Astrocyte (in vitro differentiated cells and primary cell): ENCODE results near the gene ARMC12. TPM values are rescaled to one million over a fixed set of nuclear protein-coding genes. Genes with fewer than 3 reads are reported as not detected.

Experiments
- DNase-seq: peaks from one replicate; pipeline ENCODE4 v3.0.0-alpha.2; 2010; ENCODE audit warnings: low read depth
- FAIRE-seq: peaks from 2 replicates; lab custom pipeline; 2011; peaks lifted over from hg19 to GRCh38; lab: Jason Lieb, UNC
- H2AFZ ChIP-seq: 2 replicates; pipeline ENCODE4 v1.6.0; 2012; ENCODE audit warnings: low read depth, low read length, inconsistent platforms
- H3K27ac ChIP-seq: 2 replicates; pipeline ENCODE4 v1.5.1; 2011; ENCODE audit warnings: low read depth, low read length, inconsistent platforms
- H3K27me3 ChIP-seq: 2 replicates; pipeline ENCODE4 v1.6.0; 2011; ENCODE audit warnings: low read length, inconsistent platforms; ENCODE audit not compliant: insufficient read depth
- H3K36me3 ChIP-seq: 2 replicates; pipeline ENCODE4 v1.5.1; 2011; ENCODE audit warnings: low read length, inconsistent platforms; ENCODE audit not compliant: insufficient read depth
- H3K4me1 ChIP-seq: 2 replicates; pipeline ENCODE4 v1.5.1; 2011; ENCODE audit warnings: low read length, inconsistent platforms; ENCODE audit not compliant: insufficient read depth
- H3K4me2 ChIP-seq: 2 replicates; pipeline ENCODE4 v1.6.0; 2012; ENCODE audit warnings: low read length, inconsistent platforms
- H3K4me3 ChIP-seq: 2 replicates; pipeline ENCODE4 v1.5.1; 2011; ENCODE audit warnings: low read depth, mild to moderate bottlenecking, low read length, inconsistent platforms; ENCODE audit not compliant: insufficient read depth
- H3K79me2 ChIP-seq: 2 replicates; pipeline ENCODE4 v1.6.0; 2012; ENCODE audit warnings: mild to moderate bottlenecking, low read length, inconsistent platforms; ENCODE audit not compliant: insufficient read depth
- H3K9ac ChIP-seq: 2 replicates; pipeline ENCODE4 v1.6.0; 2012; ENCODE audit warnings: mild to moderate bottlenecking, low read length, inconsistent platforms
- H3K9me3 ChIP-seq: 2 replicates; pipeline ENCODE4 v1.5.1; 2012; ENCODE audit warnings: low read depth, mild to moderate bottlenecking, low read length, inconsistent platforms; ENCODE audit not compliant: insufficient read depth
- H4K20me1 ChIP-seq: 2 replicates; pipeline ENCODE4 v1.6.0; 2012; ENCODE audit warnings: low read length, inconsistent platforms; ENCODE audit not compliant: insufficient read depth
- H3K27ac Mint-ChIP-seq: one replicate; pipeline ENCODE4 v1.8.0; 2021; ENCODE audit warnings: mild to moderate bottlenecking, mixed read lengths; ENCODE audit not compliant: unreplicated experiment
- H3K27me3 Mint-ChIP-seq: one replicate; pipeline ENCODE4 v1.8.0; 2021; ENCODE audit warnings: low read depth, mixed read lengths; ENCODE audit not compliant: unreplicated experiment
- H3K36me3 Mint-ChIP-seq: one replicate; pipeline ENCODE4 v1.8.0; 2021; ENCODE audit warnings: low read depth, mixed read lengths; ENCODE audit not compliant: unreplicated experiment
- H3K4me1 Mint-ChIP-seq: one replicate; pipeline ENCODE4 v1.8.0; 2021; ENCODE audit warnings: low read depth, mixed read lengths; ENCODE audit not compliant: unreplicated experiment
- H3K4me3 Mint-ChIP-seq: one replicate; pipeline ENCODE4 v1.8.0; 2021; ENCODE audit warnings: mild to moderate bottlenecking, moderate library complexity, mixed read lengths; ENCODE audit not compliant: unreplicated experiment
- H3K9me3 Mint-ChIP-seq: one replicate; pipeline ENCODE4 v1.8.0; 2021; ENCODE audit warnings: mild to moderate bottlenecking, mixed read lengths; ENCODE audit not compliant: unreplicated experiment
- EZH2 ChIP-seq: IDR thresholded peaks from 2 replicates; pipeline ENCODE4 v1.6.1; 2012; ENCODE audit warnings: mild to moderate bottlenecking, low read length, inconsistent platforms; ENCODE audit not compliant: insufficient read depth
- total RNA-seq: library from RNA; stranded (reverse); gene quantifications from 2 replicates; pipeline ENCODE4 v1.2.1, GENCODE V29; 2021
- TF ChIP-seq, protein P1 (sequence below): IDR thresholded peaks from 2 replicates; pipeline ENCODE4 v1.5.1; 2011; ENCODE audit warnings: low read depth, mild to moderate bottlenecking, inconsistent platforms, low read length, moderate library complexity; ENCODE audit not compliant: insufficient read depth

Gene ARMC12
- total RNA-seq, 1 donor from 2014 or later: 0.25 TPM

DNA sequence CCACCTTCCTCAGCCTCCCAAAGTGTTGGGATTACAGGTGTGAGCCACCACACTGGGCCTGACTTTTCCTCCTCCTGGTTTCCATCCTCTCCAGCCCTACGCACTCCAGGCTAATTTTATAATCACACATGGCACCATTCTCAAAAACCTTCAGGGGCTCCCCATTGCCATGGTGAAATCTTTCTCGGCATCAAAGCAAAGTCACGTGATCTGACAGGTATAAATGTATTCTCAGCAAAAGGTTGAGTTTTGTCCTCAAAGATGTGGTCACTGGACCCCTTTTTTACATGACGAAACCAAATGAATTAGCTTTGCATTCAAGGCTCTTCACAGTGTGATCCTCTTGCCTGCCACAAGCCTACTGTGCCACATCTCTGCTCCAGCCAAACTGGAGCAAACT, 15.5 kb downstream of the ARMC12 start:
- Histone ChIP-seq H3K27ac (no peak overlapping the region), H3K79me2 (no peaks in the 10 kb centered on the region), H3K4me1 (no peaks in the 10 kb centered on the region), H3K27me3 (peaks cover 3% of the 10 kb centered on the region), H3K4me2 (no peak overlapping the region), H3K9ac (no peak overlapping the region), H3K36me3 (no peaks in the 10 kb centered on the region), H3K9me3 (peaks cover under 1% of the 10 kb centered on the region), H3K4me3 (no peak overlapping the region), H4K20me1 (no peaks in the 10 kb centered on the region), H2AFZ (no peak overlapping the region)
- Mint-ChIP-seq H3K4me3 (no peak overlapping the region), H3K27me3 (peaks cover 20% of the 10 kb centered on the region), H3K4me1 (peaks cover 2% of the 10 kb centered on the region), H3K27ac (no peak overlapping the region), H3K9me3 (no peaks in the 10 kb centered on the region), H3K36me3 (peaks cover 1% of the 10 kb centered on the region)
- FAIRE-seq (no peak), DNase-seq (no peak)
- TF ChIP-seq EZH2: no peak
- TF ChIP-seq, protein P1, sequence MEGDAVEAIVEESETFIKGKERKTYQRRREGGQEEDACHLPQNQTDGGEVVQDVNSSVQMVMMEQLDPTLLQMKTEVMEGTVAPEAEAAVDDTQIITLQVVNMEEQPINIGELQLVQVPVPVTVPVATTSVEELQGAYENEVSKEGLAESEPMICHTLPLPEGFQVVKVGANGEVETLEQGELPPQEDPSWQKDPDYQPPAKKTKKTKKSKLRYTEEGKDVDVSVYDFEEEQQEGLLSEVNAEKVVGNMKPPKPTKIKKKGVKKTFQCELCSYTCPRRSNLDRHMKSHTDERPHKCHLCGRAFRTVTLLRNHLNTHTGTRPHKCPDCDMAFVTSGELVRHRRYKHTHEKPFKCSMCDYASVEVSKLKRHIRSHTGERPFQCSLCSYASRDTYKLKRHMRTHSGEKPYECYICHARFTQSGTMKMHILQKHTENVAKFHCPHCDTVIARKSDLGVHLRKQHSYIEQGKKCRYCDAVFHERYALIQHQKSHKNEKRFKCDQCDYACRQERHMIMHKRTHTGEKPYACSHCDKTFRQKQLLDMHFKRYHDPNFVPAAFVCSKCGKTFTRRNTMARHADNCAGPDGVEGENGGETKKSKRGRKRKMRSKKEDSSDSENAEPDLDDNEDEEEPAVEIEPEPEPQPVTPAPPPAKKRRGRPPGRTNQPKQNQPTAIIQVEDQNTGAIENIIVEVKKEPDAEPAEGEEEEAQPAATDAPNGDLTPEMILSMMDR: no peak

DNA sequence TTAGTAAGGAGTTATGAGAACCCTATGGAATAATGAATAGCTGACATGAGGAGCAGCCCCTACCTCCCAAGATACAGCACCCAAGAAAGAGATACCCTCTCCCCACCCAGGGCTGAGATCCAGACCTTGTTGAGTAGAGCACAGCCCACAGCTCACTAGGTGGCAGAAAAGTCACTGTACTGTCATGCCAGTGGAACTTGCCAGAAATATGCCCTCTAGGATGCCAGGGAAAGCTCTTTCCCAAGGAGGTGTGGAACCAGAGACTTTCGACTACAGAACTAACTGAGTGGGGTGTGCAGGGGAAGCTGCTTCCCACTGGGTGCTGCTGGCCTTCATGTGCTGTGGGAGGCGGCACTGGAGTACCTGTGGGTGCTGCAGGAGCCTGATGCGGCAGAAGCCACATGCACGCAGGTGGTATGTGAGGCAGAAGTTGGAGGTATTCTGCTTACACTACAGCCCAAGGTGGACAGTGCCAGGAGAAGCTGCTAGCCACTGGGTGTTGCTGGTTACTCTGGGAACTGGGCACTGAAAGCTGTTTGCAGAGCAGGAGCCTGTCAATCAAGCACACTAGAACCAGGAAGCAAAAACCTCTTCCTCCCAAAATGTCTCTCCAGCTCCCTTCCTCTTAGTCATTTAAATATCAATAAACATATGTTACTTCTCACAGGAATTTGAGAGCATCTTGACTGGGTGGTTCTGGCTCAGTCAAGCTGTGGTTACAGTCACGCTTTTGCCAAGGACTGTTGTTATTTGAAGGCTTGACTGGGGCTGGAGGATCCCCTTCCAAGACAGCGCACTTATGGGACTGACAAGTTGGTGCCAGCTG, 17.8 kb downstream of the ARMC12 start:
- Histone ChIP-seq H2AFZ (no peak overlapping the region), H3K79me2 (no peaks in the 10 kb centered on the region), H3K4me3 (no peak overlapping the region), H3K4me1 (no peaks in the 10 kb centered on the region), H3K27ac (no peak overlapping the region), H3K27me3 (peaks cover 6% of the 10 kb centered on the region), H3K9me3 (no peaks in the 10 kb centered on the region), H3K4me2 (no peak overlapping the region), H3K9ac (no peak overlapping the region), H3K36me3 (no peaks in the 10 kb centered on the region), H4K20me1 (no peaks in the 10 kb centered on the region)
- Mint-ChIP-seq H3K4me1 (peaks cover 2% of the 10 kb centered on the region), H3K27me3 (peaks cover 18% of the 10 kb centered on the region), H3K9me3 (no peaks in the 10 kb centered on the region), H3K4me3 (no peak overlapping the region), H3K27ac (no peak overlapping the region), H3K36me3 (peaks cover 1% of the 10 kb centered on the region)
- DNase-seq (no peak), FAIRE-seq (no peak)
- TF ChIP-seq EZH2: no peak
- TF ChIP-seq, protein P1: no peak
